MM.1S (cell line): ENCODE data around the gene ARHGAP42.

Experiments
- EZH2 ChIP-seq: fragments of 300-600 bp; sonication (generic); optimal IDR thresholded peaks from 2 replicates; pipeline ENCODE3; 2017; ENCODE audit warnings: low read depth, mild to moderate bottlenecking, antibody characterized with exemption, low read length, mixed read lengths
- EZH2phosphoT487 ChIP-seq: fragments of 300-600 bp; sonication (generic); IDR thresholded peaks from 2 replicates; pipeline ENCODE4 v1.6.1; 2018; ENCODE audit warnings: antibody characterized with exemption, low read length
- TF ChIP-seq, protein P1 (sequence below): fragments of 300-600 bp; sonication (generic); IDR thresholded peaks from 2 replicates; pipeline ENCODE4 v1.5.1; 2016; ENCODE audit warnings: antibody characterized with exemption, low read length, mixed read lengths

DNA sequence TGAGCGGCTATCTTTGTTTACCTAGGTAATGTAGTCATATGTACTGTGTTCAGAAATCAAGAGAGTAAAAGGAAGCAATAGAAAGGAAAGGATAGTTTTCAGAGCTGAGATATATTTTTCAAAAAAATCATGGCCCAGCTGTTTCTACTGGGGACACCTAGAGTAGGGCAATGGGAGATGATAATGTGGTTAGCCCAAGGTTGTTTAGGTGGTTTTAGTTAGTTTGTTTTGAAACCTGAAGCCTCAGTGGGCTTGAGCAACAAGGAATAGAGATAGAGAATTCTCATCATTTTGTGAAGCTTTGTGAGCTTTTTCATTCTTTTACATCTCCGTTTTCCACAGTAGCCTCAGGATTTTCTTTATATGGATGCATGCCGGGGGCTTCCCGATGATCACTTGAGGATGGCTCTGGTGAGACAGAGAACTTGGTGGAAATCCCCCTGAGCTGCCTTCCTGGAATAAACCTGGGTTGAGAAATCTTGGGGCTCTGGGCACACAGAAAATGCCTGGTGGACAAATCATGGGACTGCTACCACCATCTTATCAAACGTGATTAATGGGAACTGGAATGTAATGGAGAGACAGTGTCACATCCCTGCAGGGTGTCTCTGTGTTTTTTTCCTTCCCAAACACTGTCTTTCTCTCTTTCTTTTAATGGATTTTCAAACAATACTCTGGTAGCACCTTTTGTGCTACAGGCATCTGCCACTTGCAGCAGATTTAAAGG lies 49.0 kb downstream of the ARHGAP42 start:
- TF ChIP-seq, protein P1, sequence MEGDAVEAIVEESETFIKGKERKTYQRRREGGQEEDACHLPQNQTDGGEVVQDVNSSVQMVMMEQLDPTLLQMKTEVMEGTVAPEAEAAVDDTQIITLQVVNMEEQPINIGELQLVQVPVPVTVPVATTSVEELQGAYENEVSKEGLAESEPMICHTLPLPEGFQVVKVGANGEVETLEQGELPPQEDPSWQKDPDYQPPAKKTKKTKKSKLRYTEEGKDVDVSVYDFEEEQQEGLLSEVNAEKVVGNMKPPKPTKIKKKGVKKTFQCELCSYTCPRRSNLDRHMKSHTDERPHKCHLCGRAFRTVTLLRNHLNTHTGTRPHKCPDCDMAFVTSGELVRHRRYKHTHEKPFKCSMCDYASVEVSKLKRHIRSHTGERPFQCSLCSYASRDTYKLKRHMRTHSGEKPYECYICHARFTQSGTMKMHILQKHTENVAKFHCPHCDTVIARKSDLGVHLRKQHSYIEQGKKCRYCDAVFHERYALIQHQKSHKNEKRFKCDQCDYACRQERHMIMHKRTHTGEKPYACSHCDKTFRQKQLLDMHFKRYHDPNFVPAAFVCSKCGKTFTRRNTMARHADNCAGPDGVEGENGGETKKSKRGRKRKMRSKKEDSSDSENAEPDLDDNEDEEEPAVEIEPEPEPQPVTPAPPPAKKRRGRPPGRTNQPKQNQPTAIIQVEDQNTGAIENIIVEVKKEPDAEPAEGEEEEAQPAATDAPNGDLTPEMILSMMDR: no peak
- no peak for TF ChIP-seq EZH2
- no peak for TF ChIP-seq EZH2phosphoT487
